Endothelial cell of coronary artery (primary cell): ENCODE data around the gene USP16. TPM values are rescaled to one million over a fixed set of nuclear protein-coding genes. Genes with fewer than 3 reads are reported as not detected.

ENCODE experiments used
- total RNA-seq: library from RNA; depleted of rRNA; stranded (reverse); fragments of >200 nt; gene quantifications from 2 replicates; pipeline ENCODE4 v1.2.3, GENCODE V29; 2014

USP16 gene
- total RNA-seq: 26.4 and 34.4 TPM in 2 replicates

GRCh38 chr21:29024474-29025327, at the start of gene USP16:
Gene USP16, plus strand, starts transcription at chr21:29024668. Its CDS starts 3,246 bp downstream, at chr21:29027914.

DNA sequence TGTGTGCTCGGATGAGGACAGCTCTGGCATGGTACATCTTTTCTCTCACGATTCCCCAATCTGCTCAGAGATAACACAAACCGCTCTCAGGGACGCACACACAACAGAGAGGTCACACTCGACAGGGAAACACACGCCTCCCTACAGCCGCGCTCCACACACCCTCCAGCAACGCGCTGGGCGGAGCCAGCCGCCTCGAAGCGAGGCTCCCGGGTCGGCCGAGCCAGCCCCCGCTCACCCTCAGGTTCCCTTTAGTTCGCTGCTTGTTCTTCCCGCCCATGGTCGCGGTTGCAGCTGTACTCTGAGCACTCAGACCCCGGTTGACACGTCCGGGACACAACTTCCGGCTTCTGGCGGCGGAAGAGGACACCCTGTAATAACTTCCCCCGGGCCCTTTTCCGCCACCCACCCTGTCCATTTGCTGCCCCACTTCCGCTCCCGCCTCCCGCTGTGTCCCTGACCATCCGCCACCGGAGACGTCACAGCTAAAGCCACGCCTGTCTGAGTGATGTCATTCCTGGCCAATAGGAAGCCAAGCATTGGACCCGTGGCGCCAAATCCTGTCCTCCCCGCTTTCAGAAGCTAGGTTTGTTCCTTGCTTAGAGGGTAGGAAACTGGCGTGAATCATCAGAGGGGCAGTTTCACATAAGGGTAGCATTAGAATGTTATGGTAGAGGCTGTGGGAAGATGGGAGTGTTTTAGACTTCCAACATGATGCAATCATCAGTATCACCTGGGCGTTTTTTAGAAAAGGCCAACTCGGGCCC, 31.8 kb upstream of the USP16 start, which contains the start of gene LTN1:
LTN1 (minus strand) TSS at position 352 of the 767 bp plus-strand sequence; CDS start at position 280, 72 bp downstream.

GRCh38 chr21:29073222-29074006, 48.9 kb downstream of the USP16 start, which contains the start of gene CCT8:
Gene CCT8, minus strand, starts transcription at chr21:29073648. Its CDS starts 58 bp downstream, at chr21:29073590.

Other genes with a start within 250 kb of the USP16 start
- gene LTN1, start 31.8 kb upstream of the USP16 start, total RNA-seq: 21.1 and 22.8 TPM in 2 replicates
- gene RWDD2B, start 5.3 kb upstream of the USP16 start, total RNA-seq: 14.0 and 17.4 TPM in 2 replicates
- 232 and 248 TPM in 2 replicates for gene CCT8, start 49.0 kb downstream of the USP16 start, total RNA-seq
- gene MAP3K7CL, start 106.0 kb downstream of the USP16 start, total RNA-seq: 2.9 and 4.7 TPM in 2 replicates